HCT116 (cell line): Measurements from ENCODE around the gene ESPNL. TPM values are rescaled to one million over a fixed set of nuclear protein-coding genes. Genes with fewer than 3 reads are reported as not detected.

Source experiments
- ATAC-seq: fragments of 200-7000 bp; cut with Tn5 transposase; 2 replicates; pipeline ENCODE4 v1.9.1; 2020; ENCODE audit warnings: mild to moderate bottlenecking, moderate library complexity
- BruUV-seq: library from RNA; stranded (reverse); fragments of 400-500 nt; replicated peaks from 2 replicates; lab custom pipeline; 2021; lab: Mats Ljungman, UMichigan
- CTCF ChIA-PET: fragments of 300-600 bp; sonication (Branson Sonifier 250); formaldehyde crosslinking; loops from one replicate; lab custom pipeline; 2021; ENCODE audit warnings: antibody characterized with exemption; lab: Charles Lee
- POLR2A ChIA-PET: fragments of 300-600, 350-600 bp; sonication (Branson Sonifier 250); formaldehyde crosslinking; loops from one replicate; lab custom pipeline; 2021; ENCODE audit warnings: antibody characterized with exemption; lab: Charles Lee
- RAD21 ChIA-PET, 2 experiments: fragments of 300-600 bp; sonication (Branson Sonifier 250); formaldehyde crosslinking; loops; one replicate each; lab custom pipeline; 2023; ENCODE audit warnings: low total read pairs in 2 of 2; ENCODE audit not compliant: uncharacterized antibody in 2 of 2, unreplicated experiment in 2 of 2, low non-redundant PET in 1 of 2; lab: Charles Lee
- DNase-seq: peaks from one replicate; pipeline ENCODE4 v3.0.0-alpha.2; 2010; ENCODE audit warnings: low read depth, low spot score
- H2AFZ ChIP-seq: fragments of 200-600 bp; shearing (Covaris generic), sonication (generic); 2 replicates; pipeline ENCODE4 v1.6.1; 2017; ENCODE audit warnings: low read depth, mixed run types, mixed read lengths, antibody characterized with exemption, low read length; ENCODE audit not compliant: poor library complexity, severe bottlenecking
- H3K27ac ChIP-seq: 2 replicates; pipeline ENCODE4 v1.5.1; 2012; ENCODE audit warnings: low read depth, low read length
- H3K27me3 ChIP-seq: fragments of 200-600 bp; sonication (generic); 2 replicates; pipeline ENCODE4 v1.6.1; 2016; ENCODE audit warnings: mixed run types, low read length, mixed read lengths; ENCODE audit not compliant: insufficient read depth
- H3K36me3 ChIP-seq, 2 experiments: fragments of 200-500 bp in 1 of 2; fragments of 200-600 bp in 1 of 2; sonication (Bioruptor generic) in 1 of 2; sonication (generic) in 1 of 2; 2 replicates each; pipeline versions ENCODE4 v1.5.1 to v1.6.1; 2014 to 2016; ENCODE audit warnings: low read length in 2 of 2, inconsistent platforms in 1 of 2, mixed read lengths in 1 of 2, mixed run types in 1 of 2; ENCODE audit not compliant: insufficient read depth in 2 of 2, control insufficient read depth in 1 of 2
- H3K4me1 ChIP-seq, 2 experiments: fragments of 200-600 bp in 1 of 2; sonication (generic) in 1 of 2; 2 replicates each; pipeline versions ENCODE4 v1.5.1 to v1.6.1; 2012 to 2017; ENCODE audit warnings: low read length in 2 of 2, inconsistent platforms in 1 of 2, mild to moderate bottlenecking in 1 of 2, mixed read lengths in 1 of 2, mixed run types in 1 of 2, moderate library complexity in 1 of 2; ENCODE audit not compliant: insufficient read depth in 2 of 2, control insufficient read depth in 1 of 2
- H3K4me2 ChIP-seq: fragments of 200-600 bp; sonication (generic); 2 replicates; pipeline ENCODE4 v1.6.1; 2017; ENCODE audit warnings: mixed run types, low read length, mixed read lengths
- H3K4me3 ChIP-seq, 2 experiments: fragments of 200-600 bp in 1 of 2; sonication (generic) in 1 of 2; replicated peaks in 1 of 2; 2 replicates each; pipeline ENCODE4 v1.5.1; 2011 to 2016; ENCODE audit warnings: low read length in 2 of 2, control low read depth in 1 of 2, low read depth in 1 of 2, mild to moderate bottlenecking in 1 of 2, mixed read lengths in 1 of 2, mixed run types in 1 of 2
- H3K79me2 ChIP-seq: fragments of 200-600 bp; sonication (generic); 2 replicates; pipeline ENCODE4 v1.6.1; 2017; ENCODE audit warnings: mild to moderate bottlenecking, mixed run types, low read length, moderate library complexity, mixed read lengths; ENCODE audit not compliant: insufficient read depth
- H3K9ac ChIP-seq: fragments of 200-600 bp; sonication (generic); 2 replicates; pipeline ENCODE4 v1.6.1; 2016; ENCODE audit warnings: low read length, mixed read lengths
- H3K9me2 ChIP-seq: fragments of 200-600 bp; sonication (generic), shearing (Covaris generic); 2 replicates; pipeline ENCODE4 v1.6.1; 2017; ENCODE audit warnings: mixed run types, mild to moderate bottlenecking, moderate library complexity; ENCODE audit not compliant: insufficient read depth
- H3K9me3 ChIP-seq, 2 experiments: fragments of 200-500 bp in 1 of 2; fragments of 200-600 bp in 1 of 2; sonication (Bioruptor generic) in 1 of 2; sonication (generic) in 1 of 2; 2 replicates each; pipeline ENCODE4 v1.6.1; 2014 to 2017; ENCODE audit warnings: low read length in 2 of 2, mixed read lengths in 2 of 2, inconsistent platforms in 1 of 2, low read depth in 1 of 2, mild to moderate bottlenecking in 1 of 2, mixed run types in 1 of 2, moderate library complexity in 1 of 2; ENCODE audit not compliant: control insufficient read depth in 1 of 2, insufficient read depth in 1 of 2
- H4K20me1 ChIP-seq: fragments of 200-600 bp; sonication (generic), shearing (Covaris generic); 2 replicates; pipeline ENCODE4 v1.6.1; 2017; ENCODE audit warnings: mixed run types, mild to moderate bottlenecking, moderate library complexity; ENCODE audit not compliant: insufficient read depth
- CBX3 ChIP-seq: IDR thresholded peaks from 2 replicates; pipeline ENCODE4 v1.6.1; 2012; ENCODE audit warnings: low read depth
- CTCF ChIP-seq, 3 experiments: fragments of 200-600 bp in 1 of 3; sonication (generic) in 1 of 3; IDR thresholded peaks in 2 of 3; conservative IDR thresholded peaks in 1 of 3; 2 replicates each; pipeline ENCODE4 v1.5.1; 2012 to 2017; ENCODE audit warnings: low read depth in 2 of 3, low read length in 2 of 3, antibody characterized with exemption in 1 of 3, borderline replicate concordance in 1 of 3, control low read depth in 1 of 3, mild to moderate bottlenecking in 1 of 3, mixed read lengths in 1 of 3, mixed run types in 1 of 3, moderate library complexity in 1 of 3; ENCODE audit not compliant: insufficient read depth in 1 of 3
- FOSL1 ChIP-seq: IDR thresholded peaks from 2 replicates; pipeline ENCODE4 v1.6.1; 2012; ENCODE audit warnings: low read depth
- MAX ChIP-seq: IDR thresholded peaks from 2 replicates; pipeline ENCODE4 v1.6.1; 2012
- RAD21 ChIP-seq: IDR thresholded peaks from 2 replicates; pipeline ENCODE4 v1.6.1; 2012; ENCODE audit warnings: low read depth, mild to moderate bottlenecking
- REST ChIP-seq: IDR thresholded peaks from 2 replicates; pipeline ENCODE4 v1.6.1; 2012; ENCODE audit warnings: low read depth
- intact Hi-C: fragments of 100-400 bp; cut with micrococcal nuclease; formaldehyde crosslinking; loops from 2 replicates; pipeline ENCODE4 v1.10.0; 2022
- total RNA-seq: library from RNA; stranded (reverse); gene quantifications from one replicate; pipeline ENCODE4 v1.2.1, GENCODE V29; 2021; ENCODE audit not compliant: unreplicated experiment

ESPNL gene
- total RNA-seq, 1 experiment from 2014 or later: 0.22 TPM

GRCh38 chr2:238106698-238107524, 6.8 kb downstream of the ESPNL start:
- Histone ChIP-seq H3K27ac (no peak overlapping the region; the same call in 1 of the 2 replicates), H3K9ac (no peak overlapping the region), H3K27me3 (no peaks in the 10 kb centered on the region), H3K4me1 (peaks cover 0 to 3% of the 10 kb centered on the region in 2 experiments; a peak in 1 of 4 replicates), H3K4me3 (no peak overlapping the region), H4K20me1 (no peaks in the 10 kb centered on the region), H3K36me3 (no peaks in the 10 kb centered on the region), H3K4me2 (no peak overlapping the region), H3K79me2 (no peaks in the 10 kb centered on the region), H2AFZ (no peak overlapping the region), H3K9me3 (no peaks in the 10 kb centered on the region), H3K9me2 (no peaks in the 10 kb centered on the region)
- TF ChIP-seq FOSL1 (no peak), CTCF (IDR thresholded peaks at IDR 0.05 in 2 of 3, conservative IDR thresholded peaks at IDR 0.05 in 1 of 3; ENCODE audit: borderline replicate concordance in 1 of 3, insufficient read depth in 1 of 3, low read depth in 2 of 3, low read length in 2 of 3) (peak; percentile 28 to 48 (median 47); a peak in 5 of 6 replicates), MAX (no peak), RAD21 (peak; percentile 74), REST (no peak), CBX3 (no peak)
- ChIA-PET POLR2A (no interaction called here), CTCF (interaction anchor here (1.0 kb wide), 1 partner anchor 184 kb away, joined by 3 read pairs; no protein-coding TSS in a partner anchor), RAD21 (no interaction called here)
- intact Hi-C loops: loop anchor here (1.0 kb wide), 1 partner anchor 249 kb away; no protein-coding TSS in a partner anchor
- DNase-seq: no peak
- BruUV-seq: no TSS peak
- peak; percentile 63 for ATAC-seq
